DOHH2 (cell line): Measurements from ENCODE around the gene VPS41.

ENCODE experiments used
- EZH2phosphoT487 ChIP-seq: fragments of 200-600 bp; sonication (generic); IDR thresholded peaks from 2 replicates; pipeline ENCODE4 v1.6.1; 2017; ENCODE audit warnings: borderline replicate concordance, mild to moderate bottlenecking, antibody characterized with exemption, low read length, moderate library complexity, mixed read lengths
- TF ChIP-seq, protein P1 (sequence below): fragments of 200-600 bp; sonication (generic); IDR thresholded peaks from one replicate; pipeline ENCODE4 v1.5.1; 2014; ENCODE audit warnings: antibody characterized with exemption, mild to moderate bottlenecking, low read depth, low read length; ENCODE audit not compliant: poor library complexity, severe bottlenecking

- TF ChIP-seq, protein P1, sequence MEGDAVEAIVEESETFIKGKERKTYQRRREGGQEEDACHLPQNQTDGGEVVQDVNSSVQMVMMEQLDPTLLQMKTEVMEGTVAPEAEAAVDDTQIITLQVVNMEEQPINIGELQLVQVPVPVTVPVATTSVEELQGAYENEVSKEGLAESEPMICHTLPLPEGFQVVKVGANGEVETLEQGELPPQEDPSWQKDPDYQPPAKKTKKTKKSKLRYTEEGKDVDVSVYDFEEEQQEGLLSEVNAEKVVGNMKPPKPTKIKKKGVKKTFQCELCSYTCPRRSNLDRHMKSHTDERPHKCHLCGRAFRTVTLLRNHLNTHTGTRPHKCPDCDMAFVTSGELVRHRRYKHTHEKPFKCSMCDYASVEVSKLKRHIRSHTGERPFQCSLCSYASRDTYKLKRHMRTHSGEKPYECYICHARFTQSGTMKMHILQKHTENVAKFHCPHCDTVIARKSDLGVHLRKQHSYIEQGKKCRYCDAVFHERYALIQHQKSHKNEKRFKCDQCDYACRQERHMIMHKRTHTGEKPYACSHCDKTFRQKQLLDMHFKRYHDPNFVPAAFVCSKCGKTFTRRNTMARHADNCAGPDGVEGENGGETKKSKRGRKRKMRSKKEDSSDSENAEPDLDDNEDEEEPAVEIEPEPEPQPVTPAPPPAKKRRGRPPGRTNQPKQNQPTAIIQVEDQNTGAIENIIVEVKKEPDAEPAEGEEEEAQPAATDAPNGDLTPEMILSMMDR = no peak
- TF ChIP-seq EZH2phosphoT487 = no peak
These were observed 45.2 kb downstream of the VPS41 start for GRCh38 chr7:38863601-38864291.
